ENCODE data around the gene SECTM1.
"Not testable (repeated sequence)": the region's sequence is repeated elsewhere in the genome, so short reads cannot be mapped to it uniquely, and the experiment has no call there.

The SECTM1 gene

DNA sequence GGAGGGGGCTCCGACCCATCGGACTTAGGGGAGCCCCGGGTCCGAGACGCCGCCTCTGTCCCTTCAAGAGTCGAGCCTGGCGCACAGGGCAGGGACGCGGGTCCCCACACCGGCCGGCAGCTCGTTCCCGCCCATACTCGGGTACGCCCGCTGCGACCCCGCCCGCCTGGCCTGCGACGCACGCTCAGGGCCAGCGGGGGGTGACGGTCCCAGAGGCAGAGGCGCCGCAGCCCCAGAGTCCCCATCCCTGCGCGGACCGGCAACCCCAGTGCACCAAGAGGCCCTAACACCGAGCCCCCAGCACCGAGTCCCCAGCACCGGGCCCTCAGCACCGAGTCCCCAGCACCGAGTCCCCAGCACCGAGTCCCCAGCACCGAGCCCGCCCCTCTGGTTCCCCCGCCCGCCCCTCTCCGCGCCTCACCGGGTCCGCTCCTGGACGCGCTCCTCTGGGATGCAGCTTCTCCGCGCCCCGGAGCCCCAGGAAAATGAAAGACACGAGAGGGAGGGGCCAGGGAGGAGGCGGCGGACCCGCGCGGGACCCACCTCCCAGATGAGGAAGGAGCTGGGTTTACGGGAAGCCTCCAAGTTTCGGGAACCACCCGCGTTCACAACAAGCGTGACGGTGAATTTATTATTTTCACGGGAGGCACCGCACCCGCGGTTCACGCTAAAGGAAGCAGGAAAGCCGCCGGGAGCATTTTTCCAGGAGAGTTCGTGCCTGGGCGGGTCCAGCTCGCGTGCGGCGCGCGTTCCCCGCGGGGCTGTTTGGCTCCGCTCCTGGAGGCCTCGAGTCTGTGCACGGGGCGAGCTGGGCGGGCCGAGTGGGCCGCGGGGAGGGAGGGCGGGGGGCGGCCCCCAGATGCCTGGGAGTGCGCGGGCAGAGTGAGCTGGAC lies at the start of gene SECTM1:
Gene SECTM1 (minus strand): TSS at position 488 of the 893 bp plus-strand sequence. CDS start 6,526 bp downstream, outside the sequence.
- no peak for DNase-seq

DNA sequence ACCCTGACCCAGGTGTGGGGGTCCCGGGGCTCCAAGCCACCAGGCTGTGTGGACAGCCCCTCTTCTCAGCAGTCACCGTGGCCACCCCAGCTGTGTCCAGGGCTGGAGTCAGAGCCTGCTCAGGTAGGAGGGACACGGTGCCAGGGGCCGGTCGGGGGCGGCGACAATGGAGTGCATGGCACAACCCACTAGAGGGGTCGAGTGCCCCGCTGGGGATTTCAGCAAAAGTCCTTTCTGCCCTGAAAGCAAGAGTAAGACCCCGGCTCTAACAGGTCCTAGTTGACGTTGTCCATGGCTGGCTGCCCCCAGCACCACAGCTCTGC lies 49.3 kb upstream of the SECTM1 start:
- DNase-seq = no peak

DNA sequence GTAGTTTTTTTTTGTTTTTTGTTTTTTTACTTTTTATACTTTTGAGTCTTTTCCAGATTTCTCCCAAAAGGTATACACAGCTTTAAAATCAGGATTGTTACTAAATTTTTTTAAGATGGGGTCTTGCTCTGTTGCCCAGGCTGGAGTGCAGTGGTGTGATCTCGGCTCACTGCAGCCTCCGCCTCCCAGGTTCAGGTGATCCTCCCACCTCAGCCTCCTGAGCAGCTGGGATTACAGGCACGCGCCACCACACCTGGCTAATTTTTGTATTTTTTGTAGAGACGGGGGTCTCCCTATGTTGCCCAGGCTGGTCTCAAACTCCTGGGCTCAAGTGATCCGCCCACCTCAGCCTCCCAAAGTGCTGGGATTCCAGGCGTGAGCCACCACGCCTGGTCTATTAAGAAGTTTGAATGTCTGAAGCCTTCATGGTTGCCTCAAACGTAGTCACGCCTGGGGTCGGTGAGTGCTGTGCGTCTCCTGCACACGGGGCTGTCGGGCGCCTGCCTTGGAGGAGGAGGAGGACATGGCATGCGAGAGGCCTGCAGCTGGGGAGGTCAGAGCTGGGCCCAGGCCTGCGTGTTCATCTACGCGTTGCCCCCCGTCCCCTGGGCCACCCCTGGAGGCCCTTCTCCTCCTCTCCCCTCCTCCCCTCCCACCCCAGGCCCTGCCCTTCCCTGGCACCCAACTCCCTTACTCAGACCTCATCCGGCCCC lies 48.8 kb upstream of the SECTM1 start:
- DNase-seq = not testable (repeated sequence)

GRCh38 chr17:82381703-82382009 lies 48.1 kb upstream of the SECTM1 start:
- not testable (repeated sequence) for DNase-seq

- DNase-seq = no peak
These were observed 47.5 kb upstream of the SECTM1 start for GRCh38 chr17:82380860-82381702.

- DNase-seq = no peak
These were observed 45.1 kb upstream of the SECTM1 start for GRCh38 chr17:82378741-82379021.

GRCh38 chr17:82377924-82378740 lies 44.6 kb upstream of the SECTM1 start:
- DNase-seq = no peak

GRCh38 chr17:82377294-82377693 lies 43.7 kb upstream of the SECTM1 start:
- DNase-seq = not testable (repeated sequence)

DNA sequence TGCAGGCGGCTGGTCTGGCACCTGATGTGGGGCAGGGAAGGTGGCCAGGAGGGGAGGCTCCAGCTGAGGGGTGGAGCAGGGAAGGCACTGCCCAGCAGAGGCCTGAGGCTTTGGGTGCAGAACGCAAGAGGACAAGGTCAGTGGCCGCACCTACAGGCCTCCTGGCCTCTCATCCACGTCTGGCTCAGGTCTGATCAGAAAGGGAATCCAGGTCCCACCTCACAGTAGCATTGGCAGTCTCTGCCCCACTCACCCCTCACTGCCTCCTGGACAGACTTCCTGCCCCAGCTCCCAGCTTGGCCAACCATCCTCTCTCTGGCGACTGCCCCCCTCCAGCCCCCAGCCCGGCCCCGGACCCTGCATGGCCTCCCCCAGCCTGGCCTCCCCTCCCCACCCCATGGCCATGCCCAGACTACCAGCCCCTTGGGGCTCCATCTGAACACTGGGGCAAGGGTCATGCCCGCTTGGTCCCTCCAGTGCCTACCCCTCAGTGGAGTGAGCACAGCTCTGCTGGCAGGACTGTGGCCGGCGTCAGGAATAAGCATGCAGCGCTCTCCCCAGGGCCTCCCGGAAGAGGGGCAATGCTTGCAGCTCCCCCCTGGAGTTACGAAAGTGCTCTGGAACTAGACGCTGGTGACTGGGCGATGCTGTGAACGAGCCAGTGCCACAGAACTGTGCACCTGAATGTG lies 42.6 kb upstream of the SECTM1 start:
- no peak for DNase-seq

DNA sequence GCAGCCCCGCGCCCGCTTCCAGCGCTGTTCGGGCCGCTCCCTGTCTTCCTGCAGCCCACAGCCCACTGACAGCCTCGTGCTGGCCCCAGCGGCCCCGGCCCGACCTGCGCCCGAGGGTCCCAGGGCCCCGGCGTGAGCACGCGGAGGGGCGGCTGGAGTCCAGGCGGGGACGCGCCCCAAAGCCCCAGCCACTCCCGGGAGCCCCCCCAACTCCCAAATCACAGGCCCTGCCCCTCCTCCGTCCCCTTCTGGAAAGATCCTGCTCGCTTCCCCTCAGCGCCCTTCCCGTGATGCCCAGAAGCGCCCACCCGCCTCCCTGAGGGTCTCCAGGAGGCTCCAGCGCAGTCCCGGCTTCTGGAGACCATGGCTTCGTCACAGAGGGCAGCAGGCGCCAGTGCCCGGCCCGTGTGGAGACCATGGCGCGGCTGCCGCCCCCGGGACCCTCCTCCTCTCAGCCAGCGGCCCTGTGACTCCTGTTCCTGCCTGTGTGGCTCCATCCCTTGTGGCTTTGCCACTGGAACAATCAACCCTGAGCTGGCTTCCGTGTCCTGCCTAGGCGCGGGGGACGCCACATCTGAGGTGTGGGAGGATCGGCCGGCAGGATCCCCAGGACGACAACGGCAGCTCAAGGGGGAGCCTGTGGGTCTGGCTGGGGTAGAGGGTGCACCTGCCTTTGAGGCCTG lies 41.9 kb upstream of the SECTM1 start:
- DNase-seq = no peak

DNA sequence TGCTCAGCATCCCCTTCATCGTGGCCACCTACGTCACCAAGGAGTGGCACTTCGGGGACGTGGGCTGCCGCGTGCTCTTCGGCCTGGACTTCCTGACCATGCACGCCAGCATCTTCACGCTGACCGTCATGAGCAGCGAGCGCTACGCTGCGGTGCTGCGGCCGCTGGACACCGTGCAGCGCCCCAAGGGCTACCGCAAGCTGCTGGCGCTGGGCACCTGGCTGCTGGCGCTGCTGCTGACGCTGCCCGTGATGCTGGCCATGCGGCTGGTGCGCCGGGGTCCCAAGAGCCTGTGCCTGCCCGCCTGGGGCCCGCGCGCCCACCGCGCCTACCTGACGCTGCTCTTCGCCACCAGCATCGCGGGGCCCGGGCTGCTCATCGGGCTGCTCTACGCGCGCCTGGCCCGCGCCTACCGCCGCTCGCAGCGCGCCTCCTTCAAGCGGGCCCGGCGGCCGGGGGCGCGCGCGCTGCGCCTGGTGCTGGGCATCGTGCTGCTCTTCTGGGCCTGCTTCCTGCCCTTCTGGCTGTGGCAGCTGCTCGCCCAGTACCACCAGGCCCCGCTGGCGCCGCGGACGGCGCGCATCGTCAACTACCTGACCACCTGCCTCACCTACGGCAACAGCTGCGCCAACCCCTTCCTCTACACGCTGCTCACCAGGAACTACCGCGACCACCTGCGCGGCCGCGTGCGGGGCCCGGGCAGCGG lies 41.2 kb upstream of the SECTM1 start:
- DNase-seq = no peak

- DNase-seq = no peak
These were observed 40.4 kb upstream of the SECTM1 start for GRCh38 chr17:82373731-82374625.

- DNase-seq = not testable (repeated sequence)
These were observed 39.5 kb upstream of the SECTM1 start for GRCh38 chr17:82373072-82373452.

DNA sequence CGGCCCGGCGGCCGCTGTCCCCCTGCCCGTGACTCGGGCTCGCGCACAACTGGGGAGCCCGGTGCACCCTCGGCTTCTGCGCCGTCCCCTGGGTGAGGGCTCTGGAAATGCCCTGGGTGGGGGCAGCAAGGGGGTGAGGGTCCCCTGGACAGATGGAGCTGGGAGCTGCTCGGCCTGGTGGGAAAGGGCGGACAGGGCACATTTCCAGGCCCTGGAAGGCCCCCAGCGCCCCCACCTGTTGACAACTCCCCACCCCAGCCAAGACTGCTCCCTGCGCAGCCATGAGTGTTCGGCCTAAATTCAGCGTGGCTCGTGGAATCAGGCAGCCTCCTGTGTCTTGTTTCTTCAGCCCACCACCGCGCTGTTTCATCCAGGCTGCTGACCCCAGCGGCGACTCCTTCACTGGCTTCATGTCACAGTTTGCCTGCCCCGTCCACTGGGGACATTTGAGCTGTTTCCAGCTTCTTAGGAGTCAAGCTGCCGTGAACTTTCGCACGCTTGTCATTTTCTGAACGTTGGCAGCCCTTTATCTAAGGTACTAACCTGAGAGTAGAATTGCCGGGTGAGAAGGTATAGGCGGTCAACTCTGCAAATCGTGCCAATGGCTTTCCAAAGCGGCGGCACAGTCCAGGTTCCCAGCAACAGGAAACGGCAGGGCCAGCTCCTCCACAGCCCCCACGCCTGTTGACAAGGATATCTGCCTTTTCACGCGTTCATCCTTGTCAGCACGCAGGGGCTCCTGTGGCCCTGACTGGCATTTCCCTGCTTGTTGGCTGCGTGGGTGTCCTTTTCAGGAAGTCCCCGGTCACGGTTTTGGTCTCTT lies 38.9 kb upstream of the SECTM1 start:
- DNase-seq = no peak

- peak; percentile 20 for DNase-seq
These were observed 38.0 kb upstream of the SECTM1 start, which contains the start of gene UTS2R for GRCh38 chr17:82371333-82372248. UTS2R (plus strand) TSS chr17:82371765; CDS start chr17:82374325, 2,560 bp downstream.

DNA sequence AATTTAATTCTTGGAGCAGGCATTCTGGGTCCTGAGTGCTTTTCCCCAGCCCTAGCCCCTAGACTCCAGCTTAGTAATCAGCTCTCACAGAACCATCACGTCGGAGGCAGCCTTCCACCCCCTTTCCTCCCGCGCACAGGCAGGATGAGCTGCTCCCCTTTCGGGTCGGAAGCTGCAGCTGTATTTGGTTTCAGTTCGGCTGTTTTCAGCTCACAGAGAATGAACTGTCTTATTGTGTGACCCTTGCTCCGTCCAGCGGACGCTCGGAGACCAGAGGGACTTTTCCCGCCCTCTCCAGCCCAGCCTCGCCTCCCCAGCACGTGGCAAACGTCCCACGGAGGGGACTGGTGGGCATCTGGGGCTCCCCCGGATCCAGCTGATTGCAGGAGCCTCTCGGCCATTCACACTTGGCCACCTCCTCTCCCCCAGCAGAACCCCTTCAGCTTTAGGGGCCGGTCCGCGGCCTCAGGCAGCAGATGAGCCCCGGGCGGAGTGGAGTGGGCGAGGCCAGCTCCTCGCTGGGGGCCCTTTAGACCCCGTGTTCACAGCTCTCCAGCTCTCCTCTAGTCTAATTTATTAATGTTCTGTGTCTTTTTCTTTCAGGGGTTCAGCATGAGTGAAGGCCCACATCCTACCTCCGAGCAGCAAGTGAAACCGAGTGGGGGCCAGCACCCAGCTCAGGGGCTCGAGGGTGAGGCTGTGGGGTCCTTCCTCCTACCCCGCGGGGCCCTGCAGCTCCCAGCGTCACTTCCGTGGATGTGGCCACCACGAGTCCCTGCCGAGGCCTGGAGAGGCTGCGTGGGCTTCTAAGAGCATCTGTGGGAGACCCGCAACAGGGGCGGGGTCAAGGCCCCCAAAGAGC lies 37.1 kb upstream of the SECTM1 start:
- DNase-seq = no peak

GRCh38 chr17:82369211-82369610 lies 35.6 kb upstream of the SECTM1 start:
- DNase-seq = no peak
